Cardiac muscle cell (in vitro differentiated cells and primary cell): ENCODE data around the gene CMTM7. TPM values are rescaled to one million over a fixed set of nuclear protein-coding genes. Genes with fewer than 3 reads are reported as not detected.

Experiments used
- DNase-seq, 2 donors: peaks; one replicate each; pipeline versions ENCODE4 v3.0.0 to v3.0.0-alpha.2; 2010 to 2017; ENCODE audit warnings: low read depth in 1 of 2, low spot score in 1 of 2
- H3K27ac ChIP-seq: fragments of 200-600 bp; sonication (generic); 2 replicates; pipeline ENCODE4 v1.5.1; 2016
- H3K27me3 ChIP-seq: fragments of 200-600 bp; sonication (generic); 2 replicates; pipeline ENCODE4 v1.6.0; 2016; ENCODE audit warnings: control low read depth
- H3K36me3 ChIP-seq: fragments of 200-600 bp; sonication (generic); 2 replicates; pipeline ENCODE4 v1.5.1; 2016; ENCODE audit warnings: control low read depth
- H3K4me1 ChIP-seq: fragments of 200-600 bp; sonication (generic); 2 replicates; pipeline ENCODE4 v1.8.1; 2017; ENCODE audit warnings: low read depth, mild to moderate bottlenecking, mixed run types
- H3K4me3 ChIP-seq: fragments of 200-600 bp; sonication (generic); 2 replicates; pipeline ENCODE4 v1.5.1; 2016; ENCODE audit warnings: mild to moderate bottlenecking
- H3K9me3 ChIP-seq: fragments of 200-600 bp; sonication (generic); 2 replicates; pipeline ENCODE4 v1.5.1; 2017; ENCODE audit warnings: low read depth, mild to moderate bottlenecking, control low read depth
- polyA plus RNA-seq: library from polyadenylated mRNA; unstranded; fragments of >200 nt; fragmentation: Nextera tagmentation; extraction: Ambion mirVana; gene quantifications from 2 replicates; pipeline ENCODE4 v1.2.1, GENCODE V29; 2016
- total RNA-seq: library from RNA; depleted of rRNA; stranded (reverse); fragments of >200 nt; gene quantifications from 2 replicates; pipeline ENCODE4 v1.2.3, GENCODE V29; 2016
- TF ChIP-seq, protein P1 (sequence below): IDR thresholded peaks from 2 replicates; pipeline ENCODE4 v1.5.1; 2012; ENCODE audit warnings: low read depth, mild to moderate bottlenecking, low read length

Gene CMTM7
- total and polyA plus RNA-seq, 2 experiments from 2014 or later, result 24.2 to 42.4 TPM

- no peak for DNase-seq
- H3K27me3 ChIP-seq, result no peaks in the 10 kb centered on the region
- H3K36me3 ChIP-seq, result no peaks in the 10 kb centered on the region
- no peaks in the 10 kb centered on the region for H3K4me1 ChIP-seq
- no peak overlapping the region for H3K27ac ChIP-seq
- H3K9me3 ChIP-seq, result no peaks in the 10 kb centered on the region
- H3K4me3 ChIP-seq, result no peak overlapping the region
- TF ChIP-seq, protein P1, sequence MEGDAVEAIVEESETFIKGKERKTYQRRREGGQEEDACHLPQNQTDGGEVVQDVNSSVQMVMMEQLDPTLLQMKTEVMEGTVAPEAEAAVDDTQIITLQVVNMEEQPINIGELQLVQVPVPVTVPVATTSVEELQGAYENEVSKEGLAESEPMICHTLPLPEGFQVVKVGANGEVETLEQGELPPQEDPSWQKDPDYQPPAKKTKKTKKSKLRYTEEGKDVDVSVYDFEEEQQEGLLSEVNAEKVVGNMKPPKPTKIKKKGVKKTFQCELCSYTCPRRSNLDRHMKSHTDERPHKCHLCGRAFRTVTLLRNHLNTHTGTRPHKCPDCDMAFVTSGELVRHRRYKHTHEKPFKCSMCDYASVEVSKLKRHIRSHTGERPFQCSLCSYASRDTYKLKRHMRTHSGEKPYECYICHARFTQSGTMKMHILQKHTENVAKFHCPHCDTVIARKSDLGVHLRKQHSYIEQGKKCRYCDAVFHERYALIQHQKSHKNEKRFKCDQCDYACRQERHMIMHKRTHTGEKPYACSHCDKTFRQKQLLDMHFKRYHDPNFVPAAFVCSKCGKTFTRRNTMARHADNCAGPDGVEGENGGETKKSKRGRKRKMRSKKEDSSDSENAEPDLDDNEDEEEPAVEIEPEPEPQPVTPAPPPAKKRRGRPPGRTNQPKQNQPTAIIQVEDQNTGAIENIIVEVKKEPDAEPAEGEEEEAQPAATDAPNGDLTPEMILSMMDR, result no peak
Measured at GRCh38 chr3:32474201-32474600, 82.5 kb downstream of the CMTM7 start.

- H3K4me1 ChIP-seq, result peaks cover 11% of the 10 kb centered on the region
- no peak for DNase-seq
- no peak overlapping the region for H3K27ac ChIP-seq
- no peaks in the 10 kb centered on the region for H3K9me3 ChIP-seq
- TF ChIP-seq, protein P1, result no peak
- no peaks in the 10 kb centered on the region for H3K27me3 ChIP-seq
- peaks cover 3% of the 10 kb centered on the region for H3K36me3 ChIP-seq
- H3K4me3 ChIP-seq, result no peak overlapping the region
Measured at GRCh38 chr3:32480604-32481003, 89.0 kb downstream of the CMTM7 start.

DNA sequence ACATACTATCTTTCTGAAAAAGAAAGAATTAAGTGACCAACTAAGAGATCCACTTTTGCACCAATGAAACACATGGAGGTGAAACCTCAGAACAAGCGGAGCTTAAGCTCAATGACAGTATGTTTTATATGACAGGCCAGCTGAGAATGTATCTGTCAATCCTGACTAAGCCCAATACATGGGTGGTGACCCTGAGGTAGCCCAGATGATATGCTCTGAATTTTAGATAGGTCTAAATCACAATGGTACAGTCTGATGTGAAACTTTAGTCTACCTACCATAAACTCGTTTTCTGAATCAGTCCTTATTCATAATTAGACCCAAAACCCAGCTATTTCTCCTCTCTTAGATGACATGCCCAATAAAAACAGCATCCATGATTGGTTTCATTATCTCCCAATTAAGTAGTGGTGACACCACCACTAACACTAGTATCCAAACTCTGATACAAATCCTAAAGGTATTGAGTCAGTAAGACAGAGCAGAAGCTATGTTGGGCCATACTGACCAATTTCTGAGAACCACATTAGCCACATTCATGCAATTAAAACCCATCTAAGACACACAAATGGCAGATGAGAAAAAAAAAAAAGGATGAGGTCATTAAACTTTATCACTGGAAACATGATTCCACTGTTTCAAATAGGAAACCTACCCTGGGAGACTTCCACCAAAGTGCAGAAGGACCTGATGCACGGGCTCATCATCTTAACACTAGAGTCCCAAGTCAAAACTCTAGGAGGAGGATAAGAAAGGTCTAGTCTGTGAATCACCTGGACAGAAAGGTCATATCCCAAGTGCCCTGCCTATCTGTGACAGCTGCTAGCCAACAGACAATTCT, 90.4 kb downstream of the CMTM7 start:
- Histone ChIP-seq H3K27me3 (no peaks in the 10 kb centered on the region), H3K4me3 (no peak overlapping the region), H3K9me3 (no peaks in the 10 kb centered on the region), H3K27ac (no peak overlapping the region), H3K36me3 (peaks cover 3% of the 10 kb centered on the region), H3K4me1 (peaks cover 11% of the 10 kb centered on the region)
- DNase-seq, result no peak
- TF ChIP-seq, protein P1, result no peak

DNA sequence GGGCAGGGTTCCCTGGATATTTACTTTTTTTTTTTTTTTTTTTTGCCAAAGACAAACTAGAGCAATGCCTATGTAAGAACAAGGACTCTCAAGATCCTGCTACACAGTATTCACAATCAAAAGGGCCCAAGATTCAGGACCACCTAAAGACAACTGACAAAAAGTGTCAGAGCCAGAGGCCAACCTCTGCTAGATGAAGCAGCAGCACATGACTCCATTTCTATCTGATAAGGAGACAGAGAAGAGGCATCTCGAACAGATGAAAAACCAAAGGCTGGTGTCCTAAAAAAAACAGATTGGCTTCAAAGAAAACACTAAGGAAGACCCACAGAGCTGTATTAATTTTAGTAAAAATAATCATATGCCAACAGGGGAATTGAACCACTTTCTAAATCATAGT, 91.0 kb downstream of the CMTM7 start:
- H3K27me3 ChIP-seq, result no peaks in the 10 kb centered on the region
- H3K4me1 ChIP-seq, result peaks cover 11% of the 10 kb centered on the region
- H3K36me3 ChIP-seq, result peaks cover 6% of the 10 kb centered on the region
- DNase-seq, result no peak
- TF ChIP-seq, protein P1, result no peak
- no peak overlapping the region for H3K4me3 ChIP-seq
- H3K27ac ChIP-seq, result no peak overlapping the region
- no peaks in the 10 kb centered on the region for H3K9me3 ChIP-seq

GRCh38 chr3:32483772-32484171, 92.1 kb downstream of the CMTM7 start:
- Histone ChIP-seq H3K36me3 (peaks cover 6% of the 10 kb centered on the region), H3K27me3 (no peaks in the 10 kb centered on the region), H3K4me1 (peaks cover 11% of the 10 kb centered on the region), H3K9me3 (no peaks in the 10 kb centered on the region), H3K4me3 (no peak overlapping the region), H3K27ac (no peak overlapping the region)
- TF ChIP-seq, protein P1, result no peak
- DNase-seq, result no peak
